GM23338 (cell line): ENCODE measurements around the gene IFNL3. TPM values are rescaled to one million over a fixed set of nuclear protein-coding genes. Genes with fewer than 3 reads are reported as not detected.
A peak's percentile ranks its signal among the peaks of the same experiment; 100 is the strongest.

ENCODE experiments used
- ATAC-seq: fragments of 200-7000 bp; cut with Tn5 transposase; 3 replicates; pipeline ENCODE4 v1.9.1; 2020
- DNase-seq: peaks from one replicate; pipeline ENCODE4 v3.0.0-alpha.2; 2015; ENCODE audit warnings: low spot score
- H2AFZ ChIP-seq: fragments of 200-600 bp; sonication (generic); 2 replicates; pipeline ENCODE4 v1.8.0; 2016; ENCODE audit warnings: antibody characterized with exemption, mild to moderate bottlenecking, moderate library complexity
- H3F3A ChIP-seq: fragments of 200-600 bp; sonication (generic); replicated peaks from 2 replicates; pipeline ENCODE4 v1.8.0; 2017; ENCODE audit warnings: antibody characterized with exemption, mixed run types, low read depth
- H3K27ac ChIP-seq: fragments of 200-600 bp; sonication (generic); 2 replicates; pipeline ENCODE4 v1.6.1; 2016; ENCODE audit warnings: low read depth
- H3K27me3 ChIP-seq: fragments of 200-600 bp; sonication (generic); 2 replicates; pipeline ENCODE4 v1.8.0; 2016; ENCODE audit warnings: mild to moderate bottlenecking, mixed run types, moderate library complexity; ENCODE audit not compliant: insufficient read depth
- H3K36me3 ChIP-seq: fragments of 200-600 bp; sonication (generic); 2 replicates; pipeline ENCODE4 v1.8.0; 2016; ENCODE audit warnings: mild to moderate bottlenecking; ENCODE audit not compliant: insufficient read depth
- H3K4me1 ChIP-seq: fragments of 200-600 bp; sonication (generic); 2 replicates; pipeline ENCODE4 v1.8.0; 2016; ENCODE audit warnings: mild to moderate bottlenecking, moderate library complexity; ENCODE audit not compliant: insufficient read depth
- H3K4me2 ChIP-seq: fragments of 200-600 bp; sonication (generic); 2 replicates; pipeline ENCODE4 v1.7.1; 2017; ENCODE audit warnings: mixed run types
- H3K4me3 ChIP-seq: fragments of 200-600 bp; sonication (generic); 2 replicates; pipeline ENCODE4 v1.6.1; 2016; ENCODE audit warnings: mixed run types
- H3K79me2 ChIP-seq: fragments of 200-600 bp; sonication (generic); replicated peaks from 2 replicates; pipeline ENCODE4 v1.8.0; 2017; ENCODE audit warnings: mild to moderate bottlenecking; ENCODE audit not compliant: insufficient read depth
- H3K9me2 ChIP-seq: fragments of 200-600 bp; sonication (generic); 2 replicates; pipeline ENCODE4 v1.8.0; 2017; ENCODE audit not compliant: insufficient read depth
- H4K20me1 ChIP-seq: fragments of 200-600 bp; sonication (generic); replicated peaks from 2 replicates; pipeline ENCODE4 v1.8.0; 2017; ENCODE audit warnings: mild to moderate bottlenecking; ENCODE audit not compliant: insufficient read depth
- H3K27ac Mint-ChIP-seq: 2 replicates; pipeline ENCODE4 v1.8.0; 2020; ENCODE audit warnings: inconsistent platforms, mild to moderate bottlenecking, moderate library complexity, mixed read lengths
- H3K27me3 Mint-ChIP-seq: 3 replicates; pipeline ENCODE4 v1.8.0; 2022; ENCODE audit warnings: low read depth, mild to moderate bottlenecking, moderate library complexity, mixed read lengths, inconsistent platforms; ENCODE audit not compliant: insufficient read depth, poor library complexity
- H3K36me3 Mint-ChIP-seq: 3 replicates; pipeline ENCODE4 v1.8.0; 2021; ENCODE audit warnings: low read depth, mild to moderate bottlenecking, inconsistent platforms, moderate library complexity, mixed read lengths
- H3K4me1 Mint-ChIP-seq: 3 replicates; pipeline ENCODE4 v1.8.0; 2020; ENCODE audit warnings: mild to moderate bottlenecking, inconsistent platforms, mixed read lengths
- H3K4me3 Mint-ChIP-seq: 3 replicates; pipeline ENCODE4 v1.8.0; 2021; ENCODE audit warnings: moderate library complexity, mild to moderate bottlenecking, inconsistent platforms, mixed read lengths
- H3K9me3 Mint-ChIP-seq: 3 replicates; pipeline ENCODE4 v1.8.0; 2020; ENCODE audit warnings: moderate library complexity, mild to moderate bottlenecking, inconsistent platforms, mixed read lengths
- CREB1 ChIP-seq: fragments of 250-450 bp; sonication (Bioruptor Pico); IDR thresholded peaks from 2 replicates; pipeline ENCODE4 v1.5.0; 2020; ENCODE audit warnings: low read depth, mild to moderate bottlenecking, moderate library complexity
- EZH2 ChIP-seq: fragments of 200-600 bp; sonication (generic); IDR thresholded peaks from one replicate; pipeline ENCODE4 v1.8.0; 2017; ENCODE audit warnings: antibody characterized with exemption, mild to moderate bottlenecking, low read depth; ENCODE audit not compliant: unreplicated experiment
- EZH2phosphoT487 ChIP-seq: fragments of 200-600 bp; sonication (generic); IDR thresholded peaks from one replicate; pipeline ENCODE4 v1.8.1; 2018; ENCODE audit warnings: antibody characterized with exemption; ENCODE audit not compliant: unreplicated experiment
- JUNB ChIP-seq: IDR thresholded peaks from one replicate; pipeline ENCODE4 v1.6.1; 2016; ENCODE audit warnings: antibody characterized with exemption; ENCODE audit not compliant: unreplicated experiment
- NANOG ChIP-seq: IDR thresholded peaks from 2 replicates; pipeline ENCODE4 v1.6.1; 2016; ENCODE audit warnings: antibody characterized with exemption, borderline replicate concordance
- ZNF114 ChIP-seq: fragments of 250-450 bp; sonication (Bioruptor Pico); IDR thresholded peaks from 2 replicates; pipeline ENCODE4 v1.5.0; 2020; ENCODE audit warnings: mild to moderate bottlenecking, moderate library complexity
- ZNF331 ChIP-seq: fragments of 250-450 bp; sonication (Bioruptor Pico); IDR thresholded peaks from 2 replicates; pipeline ENCODE4 v1.5.0; 2020; ENCODE audit warnings: low read depth, mild to moderate bottlenecking, moderate library complexity
- polyA plus RNA-seq: library from polyadenylated mRNA; unstranded; fragments of >200 nt; fragmentation: Nextera tagmentation; extraction: Ambion mirVana; gene quantifications from 2 replicates; pipeline ENCODE4 v1.2.1, GENCODE V29; 2016
- total RNA-seq: library from RNA; depleted of rRNA; stranded (reverse); fragments of >200 nt; shearing (Covaris generic); gene quantifications from 2 replicates; pipeline ENCODE4 v1.2.3, GENCODE V29; 2014
- TF ChIP-seq, protein P1 (sequence below): IDR thresholded peaks from one replicate; pipeline ENCODE4 v1.6.1; 2018; ENCODE audit warnings: antibody characterized with exemption; ENCODE audit not compliant: unreplicated experiment
- TF ChIP-seq, protein P2 (sequence below): fragments of 250-450 bp; sonication (Bioruptor Pico); IDR thresholded peaks from 2 replicates; pipeline ENCODE4 v1.5.0; 2020; ENCODE audit warnings: mild to moderate bottlenecking, moderate library complexity

IFNL3 gene
- total and polyA plus RNA-seq, 2 experiments from 2014 or later = not detected

DNA sequence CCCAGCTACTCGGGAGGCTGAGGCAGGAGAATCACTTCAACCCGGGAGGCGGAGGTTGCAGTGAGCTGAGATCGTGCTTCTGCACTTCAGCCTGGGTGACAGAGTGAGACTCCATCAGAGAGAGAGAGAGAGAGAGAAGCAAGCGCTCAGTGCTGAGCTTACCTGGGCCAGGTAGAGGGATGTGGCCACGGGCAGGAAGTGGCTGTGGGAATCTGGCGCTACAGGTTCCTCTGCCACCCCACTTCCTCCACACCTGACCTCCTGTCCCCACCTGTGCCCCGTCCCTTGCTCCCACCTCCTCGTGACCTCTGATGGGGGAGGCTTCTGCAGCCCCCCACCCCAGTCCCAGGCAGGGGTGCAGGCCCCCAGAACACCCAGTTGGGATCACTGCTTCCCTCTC, 49.1 kb downstream of the IFNL3 start (continued):
- TF ChIP-seq EZH2phosphoT487 (no peak), ZNF331 (no peak)
- TF ChIP-seq, protein P1, sequence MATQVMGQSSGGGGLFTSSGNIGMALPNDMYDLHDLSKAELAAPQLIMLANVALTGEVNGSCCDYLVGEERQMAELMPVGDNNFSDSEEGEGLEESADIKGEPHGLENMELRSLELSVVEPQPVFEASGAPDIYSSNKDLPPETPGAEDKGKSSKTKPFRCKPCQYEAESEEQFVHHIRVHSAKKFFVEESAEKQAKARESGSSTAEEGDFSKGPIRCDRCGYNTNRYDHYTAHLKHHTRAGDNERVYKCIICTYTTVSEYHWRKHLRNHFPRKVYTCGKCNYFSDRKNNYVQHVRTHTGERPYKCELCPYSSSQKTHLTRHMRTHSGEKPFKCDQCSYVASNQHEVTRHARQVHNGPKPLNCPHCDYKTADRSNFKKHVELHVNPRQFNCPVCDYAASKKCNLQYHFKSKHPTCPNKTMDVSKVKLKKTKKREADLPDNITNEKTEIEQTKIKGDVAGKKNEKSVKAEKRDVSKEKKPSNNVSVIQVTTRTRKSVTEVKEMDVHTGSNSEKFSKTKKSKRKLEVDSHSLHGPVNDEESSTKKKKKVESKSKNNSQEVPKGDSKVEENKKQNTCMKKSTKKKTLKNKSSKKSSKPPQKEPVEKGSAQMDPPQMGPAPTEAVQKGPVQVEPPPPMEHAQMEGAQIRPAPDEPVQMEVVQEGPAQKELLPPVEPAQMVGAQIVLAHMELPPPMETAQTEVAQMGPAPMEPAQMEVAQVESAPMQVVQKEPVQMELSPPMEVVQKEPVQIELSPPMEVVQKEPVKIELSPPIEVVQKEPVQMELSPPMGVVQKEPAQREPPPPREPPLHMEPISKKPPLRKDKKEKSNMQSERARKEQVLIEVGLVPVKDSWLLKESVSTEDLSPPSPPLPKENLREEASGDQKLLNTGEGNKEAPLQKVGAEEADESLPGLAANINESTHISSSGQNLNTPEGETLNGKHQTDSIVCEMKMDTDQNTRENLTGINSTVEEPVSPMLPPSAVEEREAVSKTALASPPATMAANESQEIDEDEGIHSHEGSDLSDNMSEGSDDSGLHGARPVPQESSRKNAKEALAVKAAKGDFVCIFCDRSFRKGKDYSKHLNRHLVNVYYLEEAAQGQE = no peak

DNA sequence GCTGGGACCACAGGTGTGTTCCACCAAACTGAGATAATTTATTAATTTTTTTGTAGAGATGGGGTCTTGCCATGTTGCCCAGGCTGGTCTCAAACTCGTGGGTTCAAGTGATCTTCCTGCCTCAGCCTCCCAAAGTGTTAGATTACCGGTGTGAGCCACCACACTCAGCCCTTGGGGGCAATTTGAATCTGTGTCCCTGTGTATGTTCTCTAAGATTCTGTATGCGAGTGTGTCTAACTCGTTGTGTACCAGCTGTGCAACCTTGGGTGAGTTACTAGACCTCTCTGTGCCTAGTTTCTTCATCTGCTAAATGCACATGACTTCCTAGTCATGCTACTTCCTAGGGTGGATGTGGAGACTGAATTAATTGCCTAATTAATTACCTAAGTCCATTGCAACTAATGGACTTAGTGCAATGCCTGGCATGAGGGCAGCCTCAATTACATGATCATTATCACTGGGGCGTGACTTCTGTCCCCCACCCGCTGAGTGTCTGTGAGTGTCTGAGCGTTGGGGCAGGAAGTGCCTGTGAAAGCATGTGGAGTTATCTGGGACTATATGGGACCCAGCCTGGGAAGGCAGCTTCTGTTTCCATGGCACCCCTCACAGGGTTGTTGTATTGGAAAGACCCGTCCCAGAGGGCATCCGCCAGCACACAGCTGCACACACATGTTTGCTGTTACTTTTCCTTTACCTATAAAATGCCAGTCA, 49.8 kb downstream of the IFNL3 start:
- Mint-ChIP-seq H3K4me3 (peak overlapping the region; percentile 32; the same call in 1 of the 3 replicates), H3K9me3 (peaks cover 3% of the 10 kb centered on the region; the same call in 2 of the 3 replicates), H3K27ac (peak overlapping the region; percentile 37; the same call in 1 of the 2 replicates), H3K4me1 (peaks cover 21% of the 10 kb centered on the region), H3K27me3 (peaks cover 35% of the 10 kb centered on the region), H3K36me3 (no peaks in the 10 kb centered on the region; the same call in 2 of the 3 replicates)
- Histone ChIP-seq H3K79me2 (no peaks in the 10 kb centered on the region), H3K4me1 (peaks cover 6% of the 10 kb centered on the region), H3K4me3 (no peak overlapping the region), H3K36me3 (no peaks in the 10 kb centered on the region), H3K27ac (no peak overlapping the region), H3K27me3 (peaks cover 30% of the 10 kb centered on the region), H2AFZ (peak overlapping the region; percentile 56; the same call in 1 of the 2 replicates), H3F3A (no peaks in the 10 kb centered on the region), H3K9me2 (no peaks in the 10 kb centered on the region), H3K4me2 (no peak overlapping the region), H4K20me1 (no peaks in the 10 kb centered on the region)
- TF ChIP-seq ZNF331 (no peak), EZH2 (no peak), EZH2phosphoT487 (no peak), JUNB (no peak), NANOG (no peak), ZNF114 (CRISPR knock-in tag) (no peak), CREB1 (no peak)
- TF ChIP-seq, protein P2, sequence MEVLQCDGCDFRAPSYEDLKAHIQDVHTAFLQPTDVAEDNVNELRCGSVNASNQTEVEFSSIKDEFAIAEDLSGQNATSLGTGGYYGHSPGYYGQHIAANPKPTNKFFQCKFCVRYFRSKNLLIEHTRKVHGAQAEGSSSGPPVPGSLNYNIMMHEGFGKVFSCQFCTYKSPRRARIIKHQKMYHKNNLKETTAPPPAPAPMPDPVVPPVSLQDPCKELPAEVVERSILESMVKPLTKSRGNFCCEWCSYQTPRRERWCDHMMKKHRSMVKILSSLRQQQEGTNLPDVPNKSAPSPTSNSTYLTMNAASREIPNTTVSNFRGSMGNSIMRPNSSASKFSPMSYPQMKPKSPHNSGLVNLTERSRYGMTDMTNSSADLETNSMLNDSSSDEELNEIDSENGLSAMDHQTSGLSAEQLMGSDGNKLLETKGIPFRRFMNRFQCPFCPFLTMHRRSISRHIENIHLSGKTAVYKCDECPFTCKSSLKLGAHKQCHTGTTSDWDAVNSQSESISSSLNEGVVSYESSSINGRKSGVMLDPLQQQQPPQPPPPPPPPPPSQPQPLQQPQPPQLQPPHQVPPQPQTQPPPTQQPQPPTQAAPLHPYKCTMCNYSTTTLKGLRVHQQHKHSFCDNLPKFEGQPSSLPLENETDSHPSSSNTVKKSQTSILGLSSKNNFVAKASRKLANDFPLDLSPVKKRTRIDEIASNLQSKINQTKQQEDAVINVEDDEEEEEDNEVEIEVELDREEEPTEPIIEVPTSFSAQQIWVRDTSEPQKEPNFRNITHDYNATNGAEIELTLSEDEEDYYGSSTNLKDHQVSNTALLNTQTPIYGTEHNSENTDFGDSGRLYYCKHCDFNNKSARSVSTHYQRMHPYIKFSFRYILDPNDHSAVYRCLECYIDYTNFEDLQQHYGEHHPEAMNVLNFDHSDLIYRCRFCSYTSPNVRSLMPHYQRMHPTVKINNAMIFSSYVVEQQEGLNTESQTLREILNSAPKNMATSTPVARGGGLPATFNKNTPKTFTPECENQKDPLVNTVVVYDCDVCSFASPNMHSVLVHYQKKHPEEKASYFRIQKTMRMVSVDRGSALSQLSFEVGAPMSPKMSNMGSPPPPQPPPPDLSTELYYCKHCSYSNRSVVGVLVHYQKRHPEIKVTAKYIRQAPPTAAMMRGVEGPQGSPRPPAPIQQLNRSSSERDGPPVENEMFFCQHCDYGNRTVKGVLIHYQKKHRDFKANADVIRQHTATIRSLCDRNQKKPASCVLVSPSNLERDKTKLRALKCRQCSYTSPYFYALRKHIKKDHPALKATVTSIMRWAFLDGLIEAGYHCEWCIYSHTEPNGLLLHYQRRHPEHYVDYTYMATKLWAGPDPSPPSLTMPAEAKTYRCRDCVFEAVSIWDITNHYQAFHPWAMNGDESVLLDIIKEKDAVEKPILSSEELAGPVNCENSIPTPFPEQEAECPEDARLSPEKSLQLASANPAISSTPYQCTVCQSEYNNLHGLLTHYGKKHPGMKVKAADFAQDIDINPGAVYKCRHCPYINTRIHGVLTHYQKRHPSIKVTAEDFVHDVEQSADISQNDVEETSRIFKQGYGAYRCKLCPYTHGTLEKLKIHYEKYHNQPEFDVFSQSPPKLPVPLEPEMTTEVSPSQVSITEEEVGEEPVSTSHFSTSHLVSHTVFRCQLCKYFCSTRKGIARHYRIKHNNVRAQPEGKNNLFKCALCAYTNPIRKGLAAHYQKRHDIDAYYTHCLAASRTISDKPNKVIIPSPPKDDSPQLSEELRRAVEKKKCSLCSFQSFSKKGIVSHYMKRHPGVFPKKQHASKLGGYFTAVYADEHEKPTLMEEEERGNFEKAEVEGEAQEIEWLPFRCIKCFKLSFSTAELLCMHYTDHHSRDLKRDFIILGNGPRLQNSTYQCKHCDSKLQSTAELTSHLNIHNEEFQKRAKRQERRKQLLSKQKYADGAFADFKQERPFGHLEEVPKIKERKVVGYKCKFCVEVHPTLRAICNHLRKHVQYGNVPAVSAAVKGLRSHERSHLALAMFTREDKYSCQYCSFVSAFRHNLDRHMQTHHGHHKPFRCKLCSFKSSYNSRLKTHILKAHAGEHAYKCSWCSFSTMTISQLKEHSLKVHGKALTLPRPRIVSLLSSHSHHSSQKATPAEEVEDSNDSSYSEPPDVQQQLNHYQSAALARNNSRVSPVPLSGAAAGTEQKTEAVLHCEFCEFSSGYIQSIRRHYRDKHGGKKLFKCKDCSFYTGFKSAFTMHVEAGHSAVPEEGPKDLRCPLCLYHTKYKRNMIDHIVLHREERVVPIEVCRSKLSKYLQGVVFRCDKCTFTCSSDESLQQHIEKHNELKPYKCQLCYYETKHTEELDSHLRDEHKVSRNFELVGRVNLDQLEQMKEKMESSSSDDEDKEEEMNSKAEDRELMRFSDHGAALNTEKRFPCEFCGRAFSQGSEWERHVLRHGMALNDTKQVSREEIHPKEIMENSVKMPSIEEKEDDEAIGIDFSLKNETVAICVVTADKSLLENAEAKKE = no peak
- TF ChIP-seq, protein P1 = no peak
- no peak for DNase-seq
- no peak for ATAC-seq
